GM19043 (cell line): ENCODE data around the gene NRROS.

Experiments used
- ATAC-seq: cut with Tn5 transposase; IDR thresholded peaks from one replicate; pipeline ENCODE4 v1.9.1; 2021; ENCODE audit warnings: low read depth; ENCODE audit not compliant: unreplicated experiment

Gene NRROS

GRCh38 chr3:196673632-196674031 is 34.1 kb downstream of the NRROS start:
- ATAC-seq = no peak

DNA sequence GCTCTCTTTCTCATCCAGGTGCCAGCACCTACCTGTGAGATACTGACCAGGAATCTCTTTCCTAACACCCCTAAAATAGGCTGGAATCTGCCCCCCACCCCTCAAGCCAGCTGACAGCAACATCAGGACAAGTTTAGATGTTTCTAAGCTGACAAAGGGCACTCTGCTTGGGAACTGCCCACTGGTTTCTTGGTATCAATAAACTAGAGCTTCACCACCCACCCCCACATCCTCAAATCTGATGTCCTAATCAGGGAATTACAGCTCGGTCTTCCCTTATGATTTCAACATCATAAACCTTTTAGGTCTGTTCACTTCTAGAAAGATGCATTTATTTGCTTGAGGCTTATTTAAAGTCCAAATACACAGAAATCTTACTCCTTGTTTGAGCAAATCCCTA is 37.9 kb downstream of the NRROS start:
- ATAC-seq = no peak

DNA sequence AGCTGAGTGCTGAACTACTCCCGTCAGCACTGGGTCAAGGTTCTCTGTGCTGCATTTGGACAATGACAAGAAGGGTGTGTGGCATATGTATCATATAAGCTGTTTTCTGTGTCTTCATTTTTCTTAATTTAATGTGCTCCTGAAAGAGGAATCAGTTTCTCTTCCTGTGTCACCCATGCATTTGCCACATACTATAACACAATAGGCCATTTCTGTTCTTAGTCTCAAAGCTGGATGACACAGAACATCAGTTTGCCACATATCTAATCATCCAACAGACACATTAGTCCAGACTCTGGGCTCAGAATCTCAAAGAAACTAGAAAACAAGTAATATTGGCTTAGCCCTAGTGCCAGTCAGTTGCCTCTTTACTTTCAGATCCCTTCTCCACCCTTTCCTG is 38.4 kb downstream of the NRROS start:
- no peak for ATAC-seq

DNA sequence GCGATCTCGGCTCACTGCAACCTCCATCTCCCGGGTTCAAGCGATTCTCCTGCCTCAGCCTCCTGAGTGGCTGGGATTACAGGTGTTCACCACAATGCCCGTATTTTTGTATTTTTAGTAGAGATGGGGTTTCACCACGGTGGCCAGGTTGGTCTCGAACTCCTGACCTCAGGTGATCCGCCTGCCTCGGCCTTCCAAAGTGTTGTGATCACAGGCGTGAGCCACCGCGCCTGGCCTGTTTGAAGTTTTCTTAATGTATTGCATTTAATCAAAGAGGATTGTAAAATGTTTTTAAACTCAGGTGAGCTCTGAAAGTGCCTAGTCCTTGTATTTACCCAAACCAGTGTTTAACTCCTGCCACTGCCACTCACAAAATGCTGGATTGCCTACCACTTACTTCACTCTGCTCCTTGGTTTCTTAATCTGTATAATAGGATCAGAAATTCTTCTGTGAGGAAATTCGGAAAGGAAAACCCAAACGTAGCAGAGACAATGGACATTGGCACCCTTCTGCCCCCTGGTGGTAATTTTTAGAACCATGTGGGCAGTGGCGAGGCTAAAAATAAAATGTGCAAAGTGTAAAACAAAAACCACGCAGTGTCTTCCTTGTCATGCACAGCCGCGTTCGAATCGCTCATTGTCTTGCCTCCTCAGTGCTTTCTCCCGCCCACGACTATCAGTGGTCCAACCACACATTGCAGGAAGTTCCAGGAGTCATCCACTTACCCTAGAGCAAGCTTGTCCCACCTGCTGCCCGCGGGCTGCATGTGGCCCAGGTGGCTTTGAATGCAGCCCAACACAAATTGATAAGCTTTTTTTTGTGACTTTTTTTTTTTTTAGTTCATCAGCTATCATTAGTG is 45.3 kb downstream of the NRROS start:
- peak; percentile 93 for ATAC-seq

DNA sequence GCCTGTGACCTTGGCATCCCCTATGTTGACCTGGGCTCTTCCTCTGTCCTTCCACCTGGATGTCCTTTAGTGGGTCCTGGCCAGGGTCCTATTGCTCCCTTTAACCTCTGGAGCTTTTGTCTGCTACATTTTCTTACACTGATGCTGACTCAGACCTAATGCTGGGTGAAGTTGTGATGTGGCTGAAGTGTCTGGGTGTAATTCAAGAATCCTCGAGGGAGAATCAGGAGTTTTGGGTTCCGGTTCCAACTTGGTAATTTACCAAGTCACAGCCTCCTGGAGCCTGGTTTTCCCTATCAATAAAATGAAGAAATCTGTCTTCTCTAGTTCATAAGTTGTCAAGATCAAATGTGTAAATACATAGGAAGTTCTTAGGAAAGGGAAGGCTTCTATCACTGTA is 46.9 kb downstream of the NRROS start:
- ATAC-seq = no peak

DNA sequence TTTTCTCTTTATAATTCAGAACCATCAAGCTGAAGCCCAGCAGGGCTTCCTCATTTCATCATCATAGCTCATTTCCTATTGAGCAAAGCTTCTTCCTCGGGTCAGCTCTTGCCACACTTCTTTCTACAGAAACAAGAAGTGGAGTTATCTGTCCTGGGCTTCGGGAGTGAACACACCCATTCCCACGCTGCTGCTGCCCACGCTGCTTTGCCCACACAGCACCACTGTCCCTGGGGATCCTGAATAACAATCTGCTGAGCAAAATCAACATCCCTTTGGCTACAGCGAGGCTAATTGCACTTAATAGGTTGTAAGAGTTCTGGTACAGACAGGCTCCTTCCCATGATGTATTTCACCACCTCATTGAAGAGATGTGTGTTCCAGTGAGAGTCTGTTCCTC is 48.9 kb downstream of the NRROS start:
- ATAC-seq = no peak

GRCh38 chr3:196689941-196690660 is 50.6 kb downstream of the NRROS start:
- ATAC-seq = no peak

- ATAC-seq = no peak
These were observed 51.9 kb downstream of the NRROS start for GRCh38 chr3:196691386-196691785.

GRCh38 chr3:196694202-196694638 is 54.7 kb downstream of the NRROS start:
- ATAC-seq = no peak

DNA sequence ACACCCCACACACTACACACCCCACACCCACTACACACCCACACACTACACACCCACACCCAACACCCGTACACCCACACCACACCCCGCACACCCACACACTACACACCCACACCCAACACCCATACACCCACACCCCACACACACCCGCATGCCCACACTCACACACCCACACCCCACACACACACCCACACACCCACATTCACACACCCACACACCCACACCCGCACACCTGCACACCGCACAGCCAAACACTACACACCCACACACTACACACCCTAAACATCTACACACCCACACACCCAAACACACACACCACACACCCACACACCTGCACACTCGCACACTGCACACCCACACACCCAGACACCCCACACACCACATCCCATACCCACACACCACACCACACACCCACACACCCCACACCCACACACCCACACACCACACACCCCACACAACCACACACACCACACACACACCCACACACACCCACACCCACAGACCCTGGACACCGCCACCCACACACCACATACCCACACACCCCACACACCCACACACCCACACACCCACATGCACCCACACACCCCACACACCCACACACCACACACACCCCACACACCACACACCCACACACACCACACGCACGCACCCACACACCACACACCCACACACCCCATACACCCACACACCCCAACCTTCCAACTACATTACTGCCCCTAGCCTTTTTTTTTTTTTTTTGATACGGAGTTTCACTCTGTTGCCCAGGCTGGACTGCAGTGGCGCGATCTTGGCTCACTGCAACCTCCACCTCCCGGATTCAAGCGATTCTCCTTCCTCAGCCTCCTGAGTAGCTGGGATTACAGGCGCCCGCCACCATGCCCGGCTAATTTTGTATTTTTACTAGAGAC is 55.7 kb downstream of the NRROS start:
- no peak for ATAC-seq

DNA sequence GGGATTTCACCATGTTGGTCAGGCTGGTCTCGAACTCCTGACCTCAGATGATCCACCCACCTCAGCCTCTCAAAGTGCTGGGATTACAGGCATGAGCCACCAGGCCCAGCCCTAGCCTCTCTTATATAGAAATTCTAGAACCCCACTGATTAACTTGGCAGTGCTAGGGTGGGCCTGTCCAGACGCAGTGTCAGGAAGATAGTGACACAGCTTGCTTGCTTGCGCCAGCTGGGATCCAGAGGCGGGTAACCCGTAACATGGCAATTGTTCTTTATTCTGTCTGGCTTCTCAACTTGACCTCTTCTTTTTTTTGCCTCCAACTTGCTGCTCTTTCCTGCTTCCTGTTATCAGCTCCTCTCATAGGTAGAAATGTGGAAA is 56.3 kb downstream of the NRROS start:
- ATAC-seq = no peak

GRCh38 chr3:196697270-196697669 is 57.8 kb downstream of the NRROS start:
- no peak for ATAC-seq

DNA sequence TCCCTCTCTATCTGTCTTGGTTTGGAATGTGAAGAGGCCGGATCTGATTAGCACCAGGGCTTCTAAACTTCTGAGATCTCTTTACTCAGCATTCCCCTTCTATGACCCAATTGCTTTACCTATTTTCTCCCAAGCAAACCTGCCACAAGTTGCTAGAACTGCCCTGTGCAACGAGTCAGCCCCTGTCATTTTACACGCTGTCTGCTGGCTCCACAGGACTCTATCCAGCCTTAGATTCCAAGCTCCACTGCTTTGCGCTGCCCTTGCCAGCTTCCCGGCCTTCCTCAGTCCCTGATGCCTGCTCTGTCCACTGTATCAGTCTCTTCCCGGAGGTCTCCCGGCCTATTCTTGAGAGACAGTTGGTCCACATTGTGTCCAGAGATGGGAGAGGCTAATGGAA is 60.3 kb downstream of the NRROS start:
- no peak for ATAC-seq

GRCh38 chr3:196700801-196701200 is 61.3 kb downstream of the NRROS start:
- ATAC-seq = no peak

DNA sequence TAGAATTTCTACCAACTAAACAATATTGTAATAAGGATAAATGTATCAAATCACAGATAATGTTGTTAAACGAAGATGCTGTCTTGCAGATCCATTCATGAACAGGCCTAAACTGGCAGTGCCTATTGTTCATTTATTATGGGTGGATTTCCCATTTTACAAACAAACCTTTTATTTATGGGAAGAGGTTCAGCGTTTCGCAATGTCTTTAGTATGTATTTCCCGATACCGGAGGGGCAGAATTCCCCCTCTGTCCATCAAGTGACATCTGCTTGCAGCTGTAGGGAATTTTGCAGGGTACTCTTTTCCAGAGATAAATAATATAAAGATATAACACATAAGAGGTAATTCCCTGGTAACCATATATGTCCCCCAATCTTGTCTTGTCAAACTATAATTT is 66.8 kb downstream of the NRROS start:
- ATAC-seq = no peak

GRCh38 chr3:196706731-196707130 is 67.2 kb downstream of the NRROS start:
- no peak for ATAC-seq

GRCh38 chr3:196707566-196707965 is 68.1 kb downstream of the NRROS start:
- no peak for ATAC-seq

DNA sequence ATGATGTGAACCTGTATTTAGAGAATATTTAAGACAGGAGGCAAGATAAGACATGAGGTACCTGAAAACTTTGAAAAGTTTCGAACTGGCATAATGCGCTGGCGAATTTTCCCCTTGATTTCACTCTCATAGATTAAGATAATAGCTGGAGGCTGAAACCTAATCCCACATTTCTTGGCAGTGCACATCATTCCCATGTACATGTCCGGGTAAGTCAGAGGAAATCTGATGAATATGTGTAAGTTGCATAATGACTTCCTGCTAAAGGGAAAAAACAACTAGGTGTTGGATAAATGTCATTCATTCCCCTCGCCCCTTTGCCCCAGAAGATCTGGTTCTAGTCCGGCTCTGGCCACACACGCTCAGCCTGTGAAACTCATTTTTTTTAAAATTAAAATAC is 69.0 kb downstream of the NRROS start:
- ATAC-seq = no peak
